SKM-1 treated with dmso at 0.1 percent for 144 hours (cell line): ENCODE measurements around the gene FHDC1.

Source experiments
- DNase-seq: peaks from one replicate; lab custom pipeline; 2025; ENCODE audit not compliant: unreplicated experiment; lab: John Stamatoyannopoulos, UW

The FHDC1 gene

GRCh38 chr4:153027866-153028265, 91.7 kb downstream of the FHDC1 start:
- DNase-seq, result no peak

- DNase-seq, result no peak
Measured at GRCh38 chr4:153028535-153028934, 92.4 kb downstream of the FHDC1 start.
